K562 (cell line): ENCODE data around the gene ARHGEF1. TPM values are rescaled to one million over a fixed set of nuclear protein-coding genes. Genes with fewer than 3 reads are reported as not detected.

Experiments used
- CCAR2 ChIP-seq: fragments of 200-400 bp; formaldehyde crosslinking; IDR thresholded peaks from 2 replicates; pipeline ENCODE4 v1.6.1; 2017; ENCODE audit warnings: mild to moderate bottlenecking, low read depth, low read length
- FOXJ2 ChIP-seq: fragments of 200-800 bp; sonication (Bioruptor generic); IDR thresholded peaks from 2 replicates; pipeline ENCODE4 v1.6.1; 2016; ENCODE audit warnings: missing genetic modification characterization, missing compliant biosample characterization
- FOXK1 ChIP-seq: sonication (generic); formaldehyde crosslinking; IDR thresholded peaks from 2 replicates; pipeline ENCODE4 v1.8.0; 2022; ENCODE audit warnings: missing genetic modification reagents, mild to moderate bottlenecking, borderline replicate concordance
- HNRNPLL ChIP-seq: fragments of 200-400 bp; formaldehyde crosslinking; IDR thresholded peaks from 2 replicates; pipeline ENCODE4 v1.6.1; 2017; ENCODE audit warnings: low read length, low read depth, mild to moderate bottlenecking; ENCODE audit not compliant: poor library complexity, severe bottlenecking
- IRF1 ChIP-seq: sonication (generic); formaldehyde crosslinking; IDR thresholded peaks from 2 replicates; pipeline ENCODE4 v1.8.0; 2022; ENCODE audit warnings: missing genetic modification reagents, mild to moderate bottlenecking, borderline replicate concordance
- LEF1 ChIP-seq: fragments of 450-650 bp; IDR thresholded peaks from 2 replicates; pipeline ENCODE4 v1.6.1; 2016; ENCODE audit warnings: mild to moderate bottlenecking
- MAX ChIP-seq: sonication (generic); formaldehyde crosslinking; IDR thresholded peaks from 2 replicates; pipeline ENCODE4 v1.9.0; 2022; ENCODE audit warnings: mild to moderate bottlenecking, missing genetic modification reagents
- POLR2G ChIP-seq: fragments of 200-400 bp; formaldehyde crosslinking; IDR thresholded peaks from 2 replicates; pipeline ENCODE4 v1.6.1; 2017; ENCODE audit warnings: low read depth, mild to moderate bottlenecking, antibody characterized with exemption, low read length, moderate library complexity
- RAD21 ChIP-seq, 2 experiments: fragments of 250-450 bp in 1 of 2; fragments of 450-650 bp in 1 of 2; sonication (Bioruptor Pico) in 1 of 2; formaldehyde crosslinking in 1 of 2; IDR thresholded peaks in 1 of 2; conservative IDR thresholded peaks in 1 of 2; 2 replicates each; pipeline versions ENCODE4 v1.4.0 to v1.8.0; 2020 to 2022; ENCODE audit warnings: mild to moderate bottlenecking in 2 of 2, moderate library complexity in 1 of 2
- SMAD4 ChIP-seq: fragments of 250-450 bp; sonication (Bioruptor Pico); conservative IDR thresholded peaks from 2 replicates; pipeline ENCODE4 v1.8.0; 2021; ENCODE audit warnings: inconsistent platforms, mild to moderate bottlenecking, moderate library complexity
- TEAD4 ChIP-seq, 2 experiments: sonication (generic) in 1 of 2; formaldehyde crosslinking in 1 of 2; IDR thresholded peaks; 2 replicates each; pipeline versions ENCODE4 v1.6.1 to v1.8.0; 2012 to 2022; ENCODE audit warnings: borderline replicate concordance in 1 of 2, inconsistent platforms in 1 of 2, low read length in 1 of 2, mild to moderate bottlenecking in 1 of 2, missing genetic modification reagents in 1 of 2
- TRIM28 ChIP-seq: fragments of 450-650 bp; IDR thresholded peaks from 2 replicates; pipeline ENCODE4 v1.6.1; 2017
- VEZF1 ChIP-seq: fragments of 200-800 bp; sonication (Bioruptor generic); IDR thresholded peaks from 2 replicates; pipeline ENCODE4 v1.6.1; 2017; ENCODE audit warnings: missing genetic modification characterization, missing compliant biosample characterization
- YY1 ChIP-seq, 3 experiments: IDR thresholded peaks; 2 replicates each; pipeline ENCODE4 v1.6.1; 2011; ENCODE audit warnings: low read length in 2 of 3, mild to moderate bottlenecking in 2 of 3, moderate library complexity in 2 of 3, borderline replicate concordance in 1 of 3, control low read depth in 1 of 3, low read depth in 1 of 3; ENCODE audit not compliant: insufficient read depth in 3 of 3, insufficient replicate concordance in 2 of 3, control insufficient read depth in 1 of 3, insufficient read length in 1 of 3; ENCODE audit errors: extremely low read depth in 1 of 3
- ZBTB7A ChIP-seq: IDR thresholded peaks from 2 replicates; pipeline ENCODE4 v1.6.1; 2011; ENCODE audit warnings: low read depth, mild to moderate bottlenecking, low read length, moderate library complexity, borderline replicate concordance; ENCODE audit not compliant: control insufficient read depth
- ZKSCAN1 ChIP-seq: fragments of 150-350 bp; IDR thresholded peaks from 2 replicates; pipeline ENCODE4 v1.6.1; 2016; ENCODE audit warnings: low read depth, low read length
- ZNF134 ChIP-seq: fragments of 250-450 bp; sonication (Bioruptor Pico); conservative IDR thresholded peaks from 2 replicates; pipeline ENCODE4 v1.4.0; 2020
- polyA plus RNA-seq, 8 experiments: library from polyadenylated mRNA; depleted of rRNA in 4 of 8; stranded (reverse) in 5 of 8; unstranded in 3 of 8; fragments of >200 nt; fragmentation: Nextera tagmentation in 2 of 8; fragmentation: Illumina TruSeq in 1 of 8; extraction: Ambion mirVana in 2 of 8; extraction: Trizol in 1 of 8; gene quantifications; 2 replicates each; pipeline versions ENCODE4 v1.2.1 to v1.2.3, GENCODE V29; 2011 to 2014; ENCODE audit warnings: inconsistent platforms in 1 of 8, missing spikeins in 1 of 8
- total RNA-seq, 7 experiments: library from RNA; depleted of rRNA in 6 of 7; stranded (reverse); fragments of >200 nt in 6 of 7; fragmentation: Illumina TruSeq in 2 of 7; extraction: Trizol in 2 of 7; gene quantifications; 2 replicates each; pipeline versions ENCODE4 v1.2.1 to v1.2.3, GENCODE V29; 2011 to 2021; ENCODE audit warnings: low replicate concordance in 1 of 7
- TF ChIP-seq, protein P1 (sequence below): fragments of 450-650 bp; conservative IDR thresholded peaks from 2 replicates; pipeline ENCODE4 v1.6.1; 2016; ENCODE audit warnings: missing genetic modification characterization, low read depth, mild to moderate bottlenecking, control low read depth, missing compliant biosample characterization
- TF ChIP-seq, protein P2 (sequence below): fragments of 450-650 bp; IDR thresholded peaks from 2 replicates; pipeline ENCODE4 v1.7.0; 2016; ENCODE audit warnings: borderline replicate concordance

Gene ARHGEF1
- total and polyA plus RNA-seq, 9 of the 15 experiments (the other 6 are each of a cell fraction or from before 2014, with no cell fraction given) = 1.9 to 149 (median 29.8) TPM

GRCh38 chr19:41859618-41860418, 23.2 kb upstream of the ARHGEF1 start, which contains the start of gene RPS19 (continued):
- 0 out of 2 replicates have a peak, but pooled peaks have one; percentile 43 for TF ChIP-seq FOXK1 (CRISPR knock-in tag)
- peak; percentile 86 for TF ChIP-seq VEZF1 (CRISPR knock-in tag)
- TF ChIP-seq, protein P1, sequence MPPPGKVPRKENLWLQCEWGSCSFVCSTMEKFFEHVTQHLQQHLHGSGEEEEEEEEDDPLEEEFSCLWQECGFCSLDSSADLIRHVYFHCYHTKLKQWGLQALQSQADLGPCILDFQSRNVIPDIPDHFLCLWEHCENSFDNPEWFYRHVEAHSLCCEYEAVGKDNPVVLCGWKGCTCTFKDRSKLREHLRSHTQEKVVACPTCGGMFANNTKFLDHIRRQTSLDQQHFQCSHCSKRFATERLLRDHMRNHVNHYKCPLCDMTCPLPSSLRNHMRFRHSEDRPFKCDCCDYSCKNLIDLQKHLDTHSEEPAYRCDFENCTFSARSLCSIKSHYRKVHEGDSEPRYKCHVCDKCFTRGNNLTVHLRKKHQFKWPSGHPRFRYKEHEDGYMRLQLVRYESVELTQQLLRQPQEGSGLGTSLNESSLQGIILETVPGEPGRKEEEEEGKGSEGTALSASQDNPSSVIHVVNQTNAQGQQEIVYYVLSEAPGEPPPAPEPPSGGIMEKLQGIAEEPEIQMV = no peak
- TF ChIP-seq FOXJ2 (tag) = no peak
- TF ChIP-seq IRF1 (CRISPR knock-in tag) = no peak
- TF ChIP-seq HNRNPLL = peak; percentile 44
- TF ChIP-seq YY1 (IDR thresholded peaks at IDR 0.05; ENCODE audit: borderline replicate concordance in 1 of 3, control insufficient read depth in 1 of 3, extremely low read depth in 1 of 3, insufficient read depth in 3 of 3, insufficient read length in 1 of 3, insufficient replicate concordance in 2 of 3, low read depth in 1 of 3, low read length in 2 of 3) = peak; percentile 9 to 82 (median 57)
- TF ChIP-seq RAD21 (CRISPR knock-in tag; conservative IDR thresholded peaks at IDR 0.05 in 1 of 2, IDR thresholded peaks at IDR 0.05 in 1 of 2) = 0 out of 4 replicates have a peak, but pooled peaks of 1 of the 2 experiments have one; percentile 1
- TF ChIP-seq POLR2G = peak; percentile 100
- TF ChIP-seq ZNF134 = no peak
- TF ChIP-seq TRIM28 = peak; percentile 69; the same call in 1 of the 2 replicates
- TF ChIP-seq ZBTB7A = peak; percentile 84
- TF ChIP-seq TEAD4 (IDR thresholded peaks at IDR 0.05; ENCODE audit: low read length) = peak; percentile 13
- TF ChIP-seq TEAD4 (CRISPR knock-in tag; IDR thresholded peaks at IDR 0.05; ENCODE audit: borderline replicate concordance) = no peak
- TF ChIP-seq, protein P2, sequence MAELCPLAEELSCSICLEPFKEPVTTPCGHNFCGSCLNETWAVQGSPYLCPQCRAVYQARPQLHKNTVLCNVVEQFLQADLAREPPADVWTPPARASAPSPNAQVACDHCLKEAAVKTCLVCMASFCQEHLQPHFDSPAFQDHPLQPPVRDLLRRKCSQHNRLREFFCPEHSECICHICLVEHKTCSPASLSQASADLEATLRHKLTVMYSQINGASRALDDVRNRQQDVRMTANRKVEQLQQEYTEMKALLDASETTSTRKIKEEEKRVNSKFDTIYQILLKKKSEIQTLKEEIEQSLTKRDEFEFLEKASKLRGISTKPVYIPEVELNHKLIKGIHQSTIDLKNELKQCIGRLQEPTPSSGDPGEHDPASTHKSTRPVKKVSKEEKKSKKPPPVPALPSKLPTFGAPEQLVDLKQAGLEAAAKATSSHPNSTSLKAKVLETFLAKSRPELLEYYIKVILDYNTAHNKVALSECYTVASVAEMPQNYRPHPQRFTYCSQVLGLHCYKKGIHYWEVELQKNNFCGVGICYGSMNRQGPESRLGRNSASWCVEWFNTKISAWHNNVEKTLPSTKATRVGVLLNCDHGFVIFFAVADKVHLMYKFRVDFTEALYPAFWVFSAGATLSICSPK = no peak
- TF ChIP-seq ZKSCAN1 = no peak
- TF ChIP-seq SMAD4 (CRISPR knock-in tag) = no peak; the same call in 1 of the 2 replicates
- peak; percentile 67; the same call in 1 of the 2 replicates for TF ChIP-seq LEF1
- peak; percentile 67 for TF ChIP-seq MAX
- TF ChIP-seq CCAR2 = no peak
